ENCODE data around the gene HEYL.

GRCh38 chr1:39662861-39663260 is 23.4 kb upstream of the HEYL start:
- TF ChIP-seq POLR2A (IDR thresholded peaks at IDR 0.05) (no peak), EP300 (IDR thresholded peaks at IDR 0.05) (no peak)
